ENCODE measurements around the gene IFIT3. TPM values are rescaled to one million over a fixed set of nuclear protein-coding genes. Genes with fewer than 3 reads are reported as not detected.

IFIT3 gene
- total RNA-seq, 1 experiment from 2014 or later, result 0.55 TPM

DNA sequence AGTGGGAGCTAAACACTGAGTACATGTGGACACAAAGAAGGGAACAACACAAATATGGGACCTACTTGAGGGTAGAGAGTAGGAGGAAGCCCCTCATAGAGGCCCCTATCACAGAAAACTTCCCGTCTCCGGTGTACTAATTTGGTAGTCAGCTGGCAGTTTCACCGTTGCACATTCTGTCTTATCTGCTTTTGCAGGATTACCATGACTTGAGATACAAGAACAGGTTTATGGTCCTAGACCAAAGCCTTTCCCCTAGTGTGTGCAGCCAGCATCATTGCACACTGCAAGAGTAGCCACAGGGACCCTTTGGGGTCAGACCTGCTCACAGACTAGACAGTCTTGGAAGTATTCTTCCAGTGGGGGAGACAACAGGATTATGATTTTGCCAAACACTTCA is 44.2 kb downstream of the IFIT3 start:
- H3K56ac ChIP-seq (ENCODE audit: insufficient read length, low read depth, low read length), result no peak overlapping the region
- no peak overlapping the region for H3K14ac ChIP-seq (ENCODE audit: insufficient read depth, low read length)
- H3K23me2 ChIP-seq (ENCODE audit: insufficient read length, low read depth, low read length, poor library complexity, severe bottlenecking), result no peaks in the 10 kb centered on the region
- peaks cover 9% of the 10 kb centered on the region in 2 experiments for H3K4me1 Mint-ChIP-seq
- H3T11ph ChIP-seq (ENCODE audit: low read length), result no peak overlapping the region
- H2BK12ac ChIP-seq (ENCODE audit: insufficient read length, low read depth, low read length), result no peak overlapping the region
- H3K4me3 Mint-ChIP-seq, result no peak overlapping the region
- no peak overlapping the region for H3K4ac ChIP-seq (ENCODE audit: low read depth, low read length)
- H3K27ac Mint-ChIP-seq, result no peak overlapping the region
- H3K9ac ChIP-seq (ENCODE audit: extremely low read depth, insufficient read length, low read length), result no peak overlapping the region
- H2BK15ac ChIP-seq (ENCODE audit: low read depth, low read length), result no peak overlapping the region
- no peaks in the 10 kb centered on the region; the same call in 1 of the 2 replicates for H3K27me3 Mint-ChIP-seq (ENCODE audit: low read depth)
- no peak for DNase-seq
- no peaks in the 10 kb centered on the region for H3K9me3 ChIP-seq (ENCODE audit: control insufficient read depth, low read depth, low read length)
- no peak overlapping the region for H2AK5ac ChIP-seq (ENCODE audit: insufficient read length, low read length)
- H3K79me1 ChIP-seq (ENCODE audit: insufficient read depth, low read depth, low read length, poor library complexity, severe bottlenecking), result no peaks in the 10 kb centered on the region
- no peak overlapping the region for H3K23ac ChIP-seq (ENCODE audit: insufficient read length, low read depth, low read length)
- WGBS (ENCODE audit: extremely low coverage, insufficient read length, low lambda C conversion rate), result no CpG with 5 or more reads among the region's 3 CpGs
- H4K8ac ChIP-seq (replicated peaks; ENCODE audit: insufficient read length, low read depth, low read length), result no peak overlapping the region
- no peaks in the 10 kb centered on the region for H3K36me3 Mint-ChIP-seq (ENCODE audit: insufficient read depth in 1 of 3, low read depth in 3 of 3)
- H3K27me3 ChIP-seq (ENCODE audit: insufficient read depth, low read length), result no peaks in the 10 kb centered on the region
- H3K27ac ChIP-seq (ENCODE audit: insufficient read length, low read depth, low read length), result no peak overlapping the region
- H2BK20ac ChIP-seq (ENCODE audit: low read depth, low read length, poor library complexity, severe bottlenecking), result no peak overlapping the region
- no peak overlapping the region for H3K18ac ChIP-seq (ENCODE audit: insufficient read length, low read depth, low read length)
- H4K5ac ChIP-seq (ENCODE audit: insufficient read length, low read depth, low read length), result no peak overlapping the region
- TF ChIP-seq, protein P1, sequence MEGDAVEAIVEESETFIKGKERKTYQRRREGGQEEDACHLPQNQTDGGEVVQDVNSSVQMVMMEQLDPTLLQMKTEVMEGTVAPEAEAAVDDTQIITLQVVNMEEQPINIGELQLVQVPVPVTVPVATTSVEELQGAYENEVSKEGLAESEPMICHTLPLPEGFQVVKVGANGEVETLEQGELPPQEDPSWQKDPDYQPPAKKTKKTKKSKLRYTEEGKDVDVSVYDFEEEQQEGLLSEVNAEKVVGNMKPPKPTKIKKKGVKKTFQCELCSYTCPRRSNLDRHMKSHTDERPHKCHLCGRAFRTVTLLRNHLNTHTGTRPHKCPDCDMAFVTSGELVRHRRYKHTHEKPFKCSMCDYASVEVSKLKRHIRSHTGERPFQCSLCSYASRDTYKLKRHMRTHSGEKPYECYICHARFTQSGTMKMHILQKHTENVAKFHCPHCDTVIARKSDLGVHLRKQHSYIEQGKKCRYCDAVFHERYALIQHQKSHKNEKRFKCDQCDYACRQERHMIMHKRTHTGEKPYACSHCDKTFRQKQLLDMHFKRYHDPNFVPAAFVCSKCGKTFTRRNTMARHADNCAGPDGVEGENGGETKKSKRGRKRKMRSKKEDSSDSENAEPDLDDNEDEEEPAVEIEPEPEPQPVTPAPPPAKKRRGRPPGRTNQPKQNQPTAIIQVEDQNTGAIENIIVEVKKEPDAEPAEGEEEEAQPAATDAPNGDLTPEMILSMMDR (conservative IDR thresholded peaks at IDR 0.05), result no peak
- no peaks in the 10 kb centered on the region for H4K20me1 ChIP-seq (ENCODE audit: control insufficient read depth, insufficient read depth, insufficient read length)
- no peak overlapping the region for H3K4me2 ChIP-seq (ENCODE audit: insufficient read depth, insufficient read length, low read length)
- no peaks in the 10 kb centered on the region; the same call in 1 of the 2 replicates for H3K4me1 ChIP-seq (ENCODE audit: insufficient read depth, low read length)
- H2BK120ac ChIP-seq (ENCODE audit: low read depth, low read length, poor library complexity, severe bottlenecking), result no peak overlapping the region
- H3K79me2 ChIP-seq (ENCODE audit: insufficient read depth, low read length), result no peaks in the 10 kb centered on the region; the same call in 1 of the 2 replicates
- H3K9me3 Mint-ChIP-seq, result peaks cover 0 to under 1% of the 10 kb centered on the region in 2 experiments; a peak in 1 of 5 replicates
- no peak overlapping the region for H2AFZ ChIP-seq (ENCODE audit: low read length)
- no peak overlapping the region for H4K91ac ChIP-seq (ENCODE audit: insufficient read length, low read depth, low read length)
- no peak overlapping the region for H2BK5ac ChIP-seq (ENCODE audit: insufficient read length, low read length)

Data from H9 (cell line).